ENCODE results near the gene FCSK.

FCSK gene

GRCh38 chr16:70529051-70529777, 74.8 kb downstream of the FCSK start:
- DNase-seq, result no peak

Measured in activated CD4-positive, alpha-beta T cell treated with anti-CD3 and anti-CD28 coated beads for 1 hour (primary cell).